ENCODE results near the gene PRELID3B.
A peak's percentile ranks its signal among the peaks of the same experiment; 100 is the strongest.

The PRELID3B gene

GRCh38 chr20:59037386-59037785, 5.2 kb downstream of the PRELID3B start:
- intact Hi-C loops (cut with DNase I; ENCODE audit: low total_unique reads), result no loop called here
- no peak overlapping the region for H3K27ac ChIP-seq

GRCh38 chr20:59035381-59035780, 7.2 kb downstream of the PRELID3B start:
- peaks cover 0 to 21% (median 12%) of the 10 kb centered on the region in 4 donors for H3K4me1 ChIP-seq
- no peak for DNase-seq
- TF ChIP-seq CTCF (IDR thresholded peaks at IDR 0.05), result no peak
- no peaks in the 10 kb centered on the region for H3K9me3 ChIP-seq
- intact Hi-C loops (cut with DNase I; ENCODE audit: low total_unique reads), result no loop called here
- H3K4me3 ChIP-seq, result no peak overlapping the region
- H3K27me3 ChIP-seq, result no peaks in the 10 kb centered on the region
- H3K36me3 ChIP-seq, result peaks cover 23 to 44% (median 31%) of the 10 kb centered on the region in 3 donors
- H3K27ac ChIP-seq, result no peak overlapping the region

More at GRCh38 chr20:59037386-59037785, 5.2 kb downstream of the PRELID3B start:
- H3K4me3 ChIP-seq, result no peak overlapping the region
- H3K9me3 ChIP-seq, result no peaks in the 10 kb centered on the region
- H3K27me3 ChIP-seq, result no peaks in the 10 kb centered on the region
- no peak for DNase-seq
- H3K4me1 ChIP-seq, result peaks cover 0 to 30% (median 13%) of the 10 kb centered on the region in 4 donors
- TF ChIP-seq CTCF (IDR thresholded peaks at IDR 0.05), result no peak
- H3K36me3 ChIP-seq, result peaks cover 23 to 44% (median 31%) of the 10 kb centered on the region in 3 donors

GRCh38 chr20:59033616-59034165, 8.9 kb downstream of the PRELID3B start:
- intact Hi-C loops (cut with DNase I; ENCODE audit: low total_unique reads), result loop anchor here (5.0 kb wide), 2 partner anchors 51 to 141 kb away; partner anchors contain the start of gene NELFCD
- DNase-seq, result no peak
- no peak overlapping the region for H3K4me3 ChIP-seq
- H3K36me3 ChIP-seq, result peaks cover 31 to 55% (median 47%) of the 10 kb centered on the region in 3 donors
- no peak for TF ChIP-seq CTCF (IDR thresholded peaks at IDR 0.05)
- H3K9me3 ChIP-seq, result no peaks in the 10 kb centered on the region
- no peaks in the 10 kb centered on the region for H3K27me3 ChIP-seq
- H3K4me1 ChIP-seq, result peaks cover 0 to 30% (median 26%) of the 10 kb centered on the region in 4 donors
- H3K27ac ChIP-seq, result no peak overlapping the region

- no peaks in the 10 kb centered on the region for H3K9me3 ChIP-seq
- peaks cover 33 to 58% (median 49%) of the 10 kb centered on the region in 3 donors for H3K36me3 ChIP-seq
- no peak for TF ChIP-seq CTCF (IDR thresholded peaks at IDR 0.05)
- intact Hi-C loops (cut with DNase I; ENCODE audit: low total_unique reads), result loop anchor here (5.0 kb wide), 2 partner anchors 51 to 141 kb away; partner anchors contain the start of gene NELFCD
- peaks cover 0 to 36% (median 31%) of the 10 kb centered on the region in 4 donors for H3K4me1 ChIP-seq
- H3K4me3 ChIP-seq, result peak overlapping the region; percentile 78 to 93
- H3K27me3 ChIP-seq, result no peaks in the 10 kb centered on the region
- peak overlapping the region; percentile 85 to 86 for H3K27ac ChIP-seq
- no peak for DNase-seq
These were observed 9.5 kb downstream of the PRELID3B start for GRCh38 chr20:59033093-59033492.

- Histone ChIP-seq H3K4me3 (peak overlapping the region; percentile 78 to 93), H3K27ac (peak overlapping the region; percentile 85 to 86), H3K4me1 (peaks cover 0 to 39% (median 34%) of the 10 kb centered on the region in 4 donors), H3K27me3 (no peaks in the 10 kb centered on the region), H3K9me3 (no peaks in the 10 kb centered on the region), H3K36me3 (peaks cover 31 to 58% (median 49%) of the 10 kb centered on the region in 3 donors)
- intact Hi-C loops (cut with DNase I; ENCODE audit: low total_unique reads), result loop anchor here (5.0 kb wide), 2 partner anchors 50 to 140 kb away; partner anchors contain the start of gene NELFCD
- no peak for DNase-seq
- peak in 1 of 2 experiments; percentile 24 for TF ChIP-seq CTCF (IDR thresholded peaks at IDR 0.05)
These were observed 9.9 kb downstream of the PRELID3B start for GRCh38 chr20:59032713-59033059.

All from tibial artery (tissue), 4 donors.